ENCODE data around the gene NAA80.

The NAA80 gene

DNA sequence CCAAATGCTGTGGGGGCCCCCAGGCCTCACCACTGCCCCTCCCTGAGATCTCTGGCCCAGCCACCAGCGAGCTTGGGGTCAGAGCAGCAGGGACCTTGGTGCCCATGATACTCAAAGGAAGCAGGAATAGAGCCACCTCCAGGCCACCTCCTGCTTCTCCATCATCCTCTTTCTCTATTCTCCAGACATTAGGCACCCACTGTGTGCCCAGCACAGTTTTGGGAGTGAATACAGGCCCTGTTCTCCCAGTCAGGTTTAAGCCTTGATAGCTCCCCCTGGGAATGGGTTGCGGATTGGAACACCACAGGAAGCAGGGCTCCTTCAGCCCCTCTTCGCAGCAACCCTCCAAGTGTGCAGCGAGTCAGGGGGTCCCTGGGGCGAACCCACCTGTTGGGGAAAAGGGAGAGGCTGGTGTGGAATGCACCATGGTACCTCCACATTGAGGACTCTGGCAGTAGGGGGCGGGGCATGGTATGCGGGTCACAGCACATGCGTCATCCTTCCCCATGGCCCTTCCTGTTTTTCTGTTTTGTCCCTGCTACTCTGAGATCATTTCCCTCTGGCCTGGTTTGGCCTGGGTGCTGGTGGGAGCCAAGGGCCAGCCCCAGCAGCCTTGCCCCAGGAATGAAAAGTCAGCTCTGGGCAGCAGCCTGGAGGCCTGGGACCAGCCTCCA, 44.5 kb downstream of the NAA80 start:
- DNase-seq, result no peak

DNA sequence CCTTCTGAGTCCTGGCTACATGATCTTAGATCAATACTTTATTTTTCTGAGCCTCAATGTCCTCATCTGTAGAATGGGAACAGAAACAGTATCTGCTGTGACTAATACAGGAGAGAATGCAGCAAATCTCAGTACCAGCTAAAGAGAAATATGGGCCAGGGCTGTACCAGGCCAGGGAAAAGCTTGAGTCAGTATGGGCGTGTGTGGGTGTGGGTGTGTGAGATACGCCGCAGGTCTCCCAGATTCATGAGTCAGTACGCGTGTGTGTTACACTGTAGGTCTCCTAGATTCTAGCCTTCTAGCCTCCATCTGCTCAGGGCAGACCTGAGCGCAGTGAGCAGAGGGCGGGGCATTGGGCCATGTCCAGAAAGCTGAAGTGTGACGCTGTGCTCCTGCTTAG, 48.0 kb downstream of the NAA80 start:
- no peak for DNase-seq

DNA sequence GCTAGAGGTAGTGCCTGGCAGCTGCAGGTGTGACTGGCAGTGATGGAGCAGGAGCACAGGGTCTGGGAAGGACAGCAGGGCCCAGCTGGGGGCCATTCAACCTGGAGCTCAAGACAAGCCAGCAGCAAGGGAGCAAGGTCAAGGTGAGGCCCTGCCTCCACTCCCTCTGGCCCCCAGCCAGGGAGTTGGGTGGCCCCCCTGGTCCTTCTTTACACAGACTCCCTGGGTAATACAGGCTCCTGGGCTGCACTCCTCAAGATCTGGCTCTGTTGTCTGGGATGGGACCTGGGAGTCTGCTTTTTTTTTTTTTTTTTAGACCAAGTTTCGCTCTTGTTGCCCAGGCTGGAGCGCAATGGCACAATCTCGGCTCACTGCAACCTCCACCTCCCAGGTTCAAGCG, 48.7 kb downstream of the NAA80 start:
- DNase-seq, result no peak

DNA sequence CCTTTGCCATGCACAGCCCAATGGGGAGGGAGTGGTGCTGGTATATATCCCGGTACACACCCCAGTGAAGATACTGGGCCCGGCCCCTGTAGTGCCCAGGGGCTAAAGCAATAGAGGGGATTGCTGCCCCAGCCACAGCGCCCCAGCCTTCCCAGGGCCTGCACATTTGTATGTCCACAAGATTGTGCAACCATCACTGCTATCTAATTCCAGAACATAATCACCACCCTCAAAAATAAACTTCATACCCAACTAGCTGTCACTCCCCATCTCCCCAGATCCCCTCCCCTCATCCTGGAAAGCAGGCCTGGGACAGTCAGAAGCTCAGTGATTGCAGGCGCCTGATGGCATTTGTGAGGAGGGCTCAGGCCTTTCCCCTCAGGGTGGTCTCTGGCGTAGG, 49.7 kb downstream of the NAA80 start:
- no peak for DNase-seq

DNA sequence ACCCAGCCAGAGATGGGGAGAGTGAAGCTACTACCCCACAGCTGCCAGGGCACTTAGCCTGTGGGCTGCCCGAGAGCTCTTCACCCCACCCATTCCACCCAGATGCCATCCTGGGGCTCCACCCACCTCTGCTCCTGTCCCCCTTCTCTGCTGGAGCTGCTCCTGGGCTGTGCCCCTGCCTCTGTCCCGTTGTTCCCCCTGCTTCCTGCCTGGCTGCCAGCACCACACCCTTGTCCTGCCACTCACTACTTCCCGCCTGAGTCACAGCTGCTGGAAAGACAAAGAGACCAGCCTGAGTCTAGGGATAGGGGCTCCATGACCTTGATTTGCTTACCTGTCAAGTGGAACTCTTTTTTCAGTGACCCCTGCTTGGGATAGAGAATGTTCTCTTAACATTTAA, 50.8 kb downstream of the NAA80 start:
- no peak for DNase-seq

DNA sequence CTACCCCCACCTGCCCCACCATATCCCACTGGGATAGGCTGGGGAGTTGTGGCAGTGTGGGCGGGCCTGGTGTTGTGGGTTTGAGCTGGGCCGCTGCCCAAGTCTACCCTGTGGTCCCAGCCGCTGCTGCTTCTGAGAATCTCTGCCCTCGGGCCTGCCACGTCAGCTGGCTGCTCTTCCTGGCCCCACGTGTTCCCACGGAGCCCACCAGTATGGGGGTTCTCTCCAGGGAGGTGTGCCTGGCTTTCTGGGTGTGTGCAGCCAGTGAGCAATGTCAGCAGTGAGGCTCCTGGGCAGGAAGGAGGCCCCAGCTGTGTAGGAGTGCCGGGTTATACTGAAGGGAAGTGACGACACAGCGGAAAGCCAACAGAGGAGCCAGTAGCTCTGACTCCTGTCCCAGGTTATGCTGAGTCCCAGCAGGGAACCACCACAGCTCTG, 52.7 kb downstream of the NAA80 start:
- DNase-seq, result no peak
